GM10266 (cell line): ENCODE data around the gene PDXK.
A peak's percentile ranks its signal among the peaks of the same experiment; 100 is the strongest.
"Not testable (repeated sequence)": the region's sequence is repeated elsewhere in the genome, so short reads cannot be mapped to it uniquely, and the experiment has no call there.

Experiments
- DNase-seq: peaks from one replicate; pipeline ENCODE4 v3.0.0; 2012; ENCODE audit errors: extremely low spot score
- TF ChIP-seq, protein P1 (sequence below): IDR thresholded peaks from 2 replicates; pipeline ENCODE4 v1.5.1; 2012; ENCODE audit warnings: mild to moderate bottlenecking, low read depth; ENCODE audit not compliant: control insufficient read depth, insufficient read depth; ENCODE audit errors: missing control alignments

Gene PDXK

DNA sequence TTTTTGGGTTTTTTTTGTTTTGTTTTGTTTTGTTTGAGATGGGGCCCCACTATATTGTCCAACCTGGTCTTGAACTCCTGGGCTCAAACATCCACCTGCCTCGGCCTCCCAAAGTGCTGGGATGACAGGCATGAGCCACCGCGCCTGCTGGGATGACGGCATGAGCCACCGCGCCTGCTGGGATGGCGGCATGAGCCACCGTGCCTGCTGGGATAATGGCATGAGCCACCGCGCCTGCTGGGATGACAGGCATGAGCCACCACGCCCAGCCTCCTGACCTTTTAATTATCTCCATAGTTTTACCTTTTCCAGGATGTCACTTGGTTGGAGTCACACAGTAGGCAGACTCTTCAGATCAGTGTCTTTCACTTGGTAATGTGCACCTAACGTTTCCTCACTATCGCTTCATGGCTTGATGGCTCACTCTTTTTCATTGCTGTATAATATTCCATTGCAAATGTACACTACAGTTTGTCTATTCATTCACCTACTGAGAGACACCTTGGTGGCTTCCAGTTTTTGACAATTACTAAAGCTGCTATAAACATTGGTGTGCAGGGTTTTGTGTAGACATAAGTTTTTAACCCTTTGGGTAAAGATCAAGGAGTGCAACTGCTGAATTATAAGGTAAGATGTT lies 10.1 kb upstream of the PDXK start:
- DNase-seq: no peak
- TF ChIP-seq, protein P1, sequence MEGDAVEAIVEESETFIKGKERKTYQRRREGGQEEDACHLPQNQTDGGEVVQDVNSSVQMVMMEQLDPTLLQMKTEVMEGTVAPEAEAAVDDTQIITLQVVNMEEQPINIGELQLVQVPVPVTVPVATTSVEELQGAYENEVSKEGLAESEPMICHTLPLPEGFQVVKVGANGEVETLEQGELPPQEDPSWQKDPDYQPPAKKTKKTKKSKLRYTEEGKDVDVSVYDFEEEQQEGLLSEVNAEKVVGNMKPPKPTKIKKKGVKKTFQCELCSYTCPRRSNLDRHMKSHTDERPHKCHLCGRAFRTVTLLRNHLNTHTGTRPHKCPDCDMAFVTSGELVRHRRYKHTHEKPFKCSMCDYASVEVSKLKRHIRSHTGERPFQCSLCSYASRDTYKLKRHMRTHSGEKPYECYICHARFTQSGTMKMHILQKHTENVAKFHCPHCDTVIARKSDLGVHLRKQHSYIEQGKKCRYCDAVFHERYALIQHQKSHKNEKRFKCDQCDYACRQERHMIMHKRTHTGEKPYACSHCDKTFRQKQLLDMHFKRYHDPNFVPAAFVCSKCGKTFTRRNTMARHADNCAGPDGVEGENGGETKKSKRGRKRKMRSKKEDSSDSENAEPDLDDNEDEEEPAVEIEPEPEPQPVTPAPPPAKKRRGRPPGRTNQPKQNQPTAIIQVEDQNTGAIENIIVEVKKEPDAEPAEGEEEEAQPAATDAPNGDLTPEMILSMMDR: no peak

DNA sequence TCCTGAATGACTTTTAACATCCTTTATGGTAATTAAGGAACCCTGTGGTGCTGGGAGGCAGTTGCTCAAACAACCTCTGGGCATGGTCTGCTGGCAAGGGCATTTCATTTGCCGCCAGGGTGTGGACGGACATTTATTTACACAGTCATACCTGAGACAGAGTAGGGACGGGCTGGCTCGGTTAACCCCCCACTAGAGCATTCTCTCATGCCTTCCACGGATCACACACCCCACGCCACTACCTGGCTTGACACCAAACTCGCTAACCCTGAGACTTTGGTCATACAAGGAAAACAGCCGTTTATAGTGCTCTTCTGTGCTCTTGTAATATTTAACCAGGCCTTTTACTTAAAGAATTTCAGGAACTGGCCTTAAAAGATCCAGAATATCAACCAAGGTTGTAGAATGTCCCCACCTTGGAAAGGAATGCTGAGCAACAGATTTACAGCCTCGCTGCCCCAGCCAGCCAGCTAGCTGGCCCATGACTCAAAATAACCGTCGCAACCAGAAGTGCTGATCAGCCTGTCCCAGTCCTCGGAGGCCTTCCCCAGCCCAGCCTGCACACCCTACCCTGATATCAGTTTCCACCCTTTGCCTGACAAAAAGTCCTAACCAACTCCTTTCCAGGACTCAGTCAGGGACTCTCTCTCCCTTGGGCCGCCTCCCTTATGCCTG lies 6.5 kb upstream of the PDXK start:
- TF ChIP-seq, protein P1: no peak
- DNase-seq: no peak

GRCh38 chr21:43713123-43713522 lies 5.8 kb upstream of the PDXK start:
- DNase-seq: not testable (repeated sequence)

DNA sequence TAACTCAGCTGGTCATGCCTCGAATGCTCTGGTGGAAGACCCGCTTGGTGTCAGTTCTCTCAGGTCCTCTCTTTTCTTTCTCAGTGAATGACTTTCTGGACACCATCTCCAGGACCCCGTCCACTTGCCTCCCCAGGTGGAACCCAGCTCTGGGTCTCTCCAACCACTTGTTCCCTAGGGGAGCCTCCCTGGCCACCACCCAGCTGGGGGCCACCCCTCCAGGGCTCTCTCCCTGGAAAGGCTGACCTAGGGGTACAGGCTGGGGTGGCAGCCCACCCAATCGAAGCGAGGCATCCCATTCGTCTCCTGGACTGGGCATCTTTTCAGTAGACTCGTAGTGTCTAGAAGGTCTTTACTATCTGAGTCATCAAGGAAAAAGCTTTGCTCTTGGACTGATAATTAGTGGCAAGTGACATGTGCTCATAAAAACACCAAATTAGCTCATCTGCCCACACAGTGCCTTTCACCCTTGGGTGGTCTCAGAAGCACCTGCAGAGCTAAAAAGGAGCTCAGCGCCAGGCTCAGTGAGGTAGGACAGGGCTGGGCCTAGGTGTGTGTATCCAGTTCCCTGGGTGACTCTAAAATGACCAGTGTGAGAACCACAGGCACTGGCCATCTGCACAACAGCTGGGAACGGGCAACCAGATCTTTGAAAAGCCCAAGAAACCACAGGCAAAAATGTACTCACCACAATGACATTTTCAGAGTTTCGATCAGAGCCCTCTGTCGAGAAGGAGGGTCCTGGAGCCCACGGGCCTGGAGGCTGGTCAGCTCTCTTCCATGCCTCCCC lies 2.4 kb upstream of the PDXK start:
- peak; percentile 69 for DNase-seq
- TF ChIP-seq, protein P1: no peak

GRCh38 chr21:43717166-43717853 lies 1.6 kb upstream of the PDXK start:
- TF ChIP-seq, protein P1: no peak
- DNase-seq: no peak

- DNase-seq: no peak
Observed at GRCh38 chr21:43717967-43718871, 710 bp upstream of the PDXK start.

More at GRCh38 chr21:43717967-43718871, 710 bp upstream of the PDXK start:
- TF ChIP-seq, protein P1: no peak
